GM12878 (cell line): ENCODE data around the gene BPGM. TPM values are rescaled to one million over a fixed set of nuclear protein-coding genes. Genes with fewer than 3 reads are reported as not detected.

Source experiments
- ATAC-seq: fragments of 200-7000 bp; cut with Tn5 transposase; 3 replicates; pipeline ENCODE4 v1.9.1; 2020; ENCODE audit warnings: mild to moderate bottlenecking, moderate library complexity
- BruUV-seq: library from RNA; stranded (reverse); fragments of 400-500 nt; replicated peaks from 2 replicates; lab custom pipeline; 2021; lab: Mats Ljungman, UMichigan
- CTCF ChIA-PET: fragments of 300-600 bp; sonication (Branson Sonifier 250); formaldehyde crosslinking; extraction: SDS; loops from one replicate; lab custom pipeline; 2021; ENCODE audit warnings: inconsistent platforms; lab: Yijun Ruan, JAX
- POLR2A ChIA-PET: fragments of 350-600 bp; formaldehyde crosslinking; extraction: SDS; loops from one replicate; lab custom pipeline; 2021; ENCODE audit warnings: inconsistent platforms; lab: Charles Lee
- RAD21 ChIA-PET: fragments of 300-600 bp; sonication (Branson Sonifier 250); formaldehyde crosslinking; loops from one replicate; lab custom pipeline; 2023; ENCODE audit warnings: antibody characterized with exemption; ENCODE audit not compliant: unreplicated experiment; lab: Charles Lee
- SMC1A ChIA-PET: fragments of 300-600 bp; sonication (Branson Sonifier 250); formaldehyde crosslinking; loops from one replicate; lab custom pipeline; 2023; ENCODE audit not compliant: unreplicated experiment, uncharacterized antibody; lab: Charles Lee
- DNase-seq: peaks from one replicate; pipeline ENCODE4 v3.0.0-alpha.2; 2011; ENCODE audit warnings: low read depth, low spot score
- FAIRE-seq: peaks from 3 replicates; lab custom pipeline; 2011; peaks lifted over from hg19 to GRCh38; lab: Jason Lieb, UNC
- H2AFZ ChIP-seq: 2 replicates; pipeline ENCODE4 v1.6.0; 2011; ENCODE audit warnings: low read depth, low read length, control low read depth; ENCODE audit not compliant: control insufficient read depth
- H3K27ac ChIP-seq: 2 replicates; pipeline ENCODE4 v1.5.1; 2011; ENCODE audit warnings: control low read depth; ENCODE audit not compliant: control insufficient read depth, insufficient read depth
- H3K27me3 ChIP-seq, 2 experiments: replicated peaks in 1 of 2; 2 replicates each; pipeline versions ENCODE4 v1.6.0 to v1.6.1; 2011; ENCODE audit warnings: low read length in 1 of 2; ENCODE audit not compliant: control insufficient read depth in 2 of 2, insufficient read depth in 2 of 2
- H3K36me3 ChIP-seq, 2 experiments: 2 replicates each; pipeline ENCODE4 v1.5.1; 2011; ENCODE audit warnings: low read length in 1 of 2; ENCODE audit not compliant: control insufficient read depth in 2 of 2, insufficient read depth in 2 of 2
- H3K4me1 ChIP-seq: 2 replicates; pipeline ENCODE4 v1.6.1; 2011; ENCODE audit warnings: mild to moderate bottlenecking, low read length, moderate library complexity, mixed read lengths; ENCODE audit not compliant: control insufficient read depth, insufficient read depth
- H3K4me2 ChIP-seq: 2 replicates; pipeline ENCODE4 v1.6.0; 2011; ENCODE audit warnings: control low read depth; ENCODE audit not compliant: control insufficient read depth, insufficient read depth
- H3K4me3 ChIP-seq: fragments of 200-600 bp; sonication (generic); 2 replicates; pipeline ENCODE4 v1.5.1; 2016
- H3K79me2 ChIP-seq: 2 replicates; pipeline ENCODE4 v1.6.0; 2011; ENCODE audit warnings: low read length; ENCODE audit not compliant: control insufficient read depth, insufficient read depth
- H3K9ac ChIP-seq: 2 replicates; pipeline ENCODE4 v1.8.0; 2011; ENCODE audit warnings: low read length, control low read depth, mixed read lengths; ENCODE audit not compliant: control insufficient read depth, insufficient read depth
- H3K9me3 ChIP-seq: replicated peaks from 3 replicates; pipeline ENCODE4 v1.5.1; 2011; ENCODE audit warnings: mild to moderate bottlenecking, low read length; ENCODE audit not compliant: control insufficient read depth, insufficient read depth
- H4K20me1 ChIP-seq: 2 replicates; pipeline ENCODE4 v1.6.0; 2011; ENCODE audit not compliant: control insufficient read depth, insufficient read depth
- CREB1 ChIP-seq: IDR thresholded peaks from 2 replicates; pipeline ENCODE4 v1.6.1; 2012; ENCODE audit warnings: low read depth, mild to moderate bottlenecking, inconsistent platforms
- HCFC1 ChIP-seq: fragments of 150-350 bp; IDR thresholded peaks from 2 replicates; pipeline ENCODE4 v1.6.1; 2014; ENCODE audit warnings: low read length
- RB1 ChIP-seq: fragments of 450-650 bp; formaldehyde crosslinking; IDR thresholded peaks from 2 replicates; pipeline ENCODE4 v1.6.1; 2017; ENCODE audit warnings: mild to moderate bottlenecking, borderline replicate concordance
- RCOR1 ChIP-seq: conservative IDR thresholded peaks from 2 replicates; pipeline ENCODE4 v1.6.1; 2012; ENCODE audit warnings: low read depth, low read length, improper control_type of control experiment
- SREBF1 ChIP-seq: IDR thresholded peaks from 2 replicates; pipeline ENCODE4 v1.6.1; 2012; ENCODE audit warnings: mild to moderate bottlenecking, low read length
- TAF1 ChIP-seq: IDR thresholded peaks from 2 replicates; pipeline ENCODE4 v1.6.1; 2011; ENCODE audit warnings: mild to moderate bottlenecking, low read depth, low read length, borderline replicate concordance
- TBL1XR1 ChIP-seq: IDR thresholded peaks from 2 replicates; pipeline ENCODE4 v1.6.1; 2012; ENCODE audit warnings: low read depth, low read length, improper control_type of control experiment
- ZNF24 ChIP-seq: fragments of 450-650 bp; IDR thresholded peaks from 2 replicates; pipeline ENCODE4 v1.6.1; 2017; ENCODE audit warnings: antibody characterized with exemption, mild to moderate bottlenecking
- WGBS: methylation state at CpG from one replicate; pipeline ENCODE4 v1.1.6; 2016; ENCODE audit warnings: low lambda C conversion rate; ENCODE audit not compliant: insufficient replicate concordance, insufficient coverage; ENCODE audit errors: missing lambda C conversion rate; 5-methylcytosine and 5-hydroxymethylcytosine counted together
- in situ Hi-C: fragments of 300-500 bp; cut with MboI; formaldehyde crosslinking; loops from 9 replicates; pipeline ENCODE4 v1.14.3; 2018; ENCODE audit warnings: mixed read lengths
- intact Hi-C: fragments of 100-400 bp; cut with micrococcal nuclease; formaldehyde crosslinking; loops from one replicate; pipeline ENCODE4 v1.14.2; 2022; ENCODE audit not compliant: unreplicated experiment
- polyA plus RNA-seq, 11 experiments: library from polyadenylated mRNA; depleted of rRNA in 4 of 11; unstranded in 6 of 11; stranded (reverse) in 5 of 11; fragments of >200 nt; fragmentation: Nextera tagmentation in 4 of 11; fragmentation: Illumina TruSeq in 1 of 11; extraction: Ambion mirVana in 4 of 11; extraction: Trizol in 1 of 11; gene quantifications; 1 replicate in 1 of 11; 2 replicates in 10 of 11; pipeline versions ENCODE4 v1.2.1 to v1.2.3, GENCODE V29; 2011 to 2016; ENCODE audit warnings: inconsistent platforms in 2 of 11, missing spikeins in 2 of 11, low read depth in 1 of 11
- total RNA-seq, 4 experiments: library from RNA; depleted of rRNA in 3 of 4; stranded (reverse); fragments of >200 nt in 3 of 4; fragmentation: Illumina TruSeq in 1 of 4; extraction: Trizol in 1 of 4; gene quantifications; 2 replicates each; pipeline versions ENCODE4 v1.2.1 to v1.2.3, GENCODE V29; 2013 to 2021
- TF ChIP-seq, protein P1 (sequence below): fragments of 450-650 bp; IDR thresholded peaks from 2 replicates; pipeline ENCODE4 v1.6.1; 2016; ENCODE audit warnings: mild to moderate bottlenecking

The BPGM gene
- total and polyA plus RNA-seq, 10 of the 15 experiments (the other 5 are each of a cell fraction or from before 2014, with no cell fraction given): 9.0 to 20.1 (median 15.2) TPM

DNA sequence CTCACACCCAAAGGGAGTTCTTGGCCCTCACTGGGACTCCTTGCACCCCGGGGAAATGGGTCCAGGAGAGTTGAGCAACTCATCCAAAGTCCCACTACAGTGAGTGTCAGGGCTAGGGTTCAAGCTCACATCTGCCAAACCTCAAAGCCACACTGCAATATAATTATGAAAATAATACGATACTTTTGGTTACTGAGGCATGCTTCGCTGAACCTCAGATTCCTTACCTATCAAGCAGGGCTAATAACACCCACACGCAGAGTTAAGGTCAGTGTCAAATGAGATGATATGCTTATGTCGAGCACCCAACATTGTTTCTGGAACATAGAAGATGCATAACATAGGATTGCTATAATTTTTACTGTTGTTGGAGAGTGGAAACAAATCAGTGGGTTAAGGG is 58.2 kb downstream of the BPGM start:
- FAIRE-seq (no peak), ATAC-seq (no peak), DNase-seq (no peak)
- H3K4me2 ChIP-seq: no peak overlapping the region
- no peak overlapping the region for H3K9ac ChIP-seq
- no peaks in the 10 kb centered on the region for H3K9me3 ChIP-seq
- no peaks in the 10 kb centered on the region for H3K79me2 ChIP-seq
- in situ Hi-C loops (loop anchor here (5.0 kb wide), 1 partner anchor 73 kb away; no protein-coding TSS in a partner anchor), intact Hi-C loops (loop anchor here (5.0 kb wide), 1 partner anchor 237 kb away; no protein-coding TSS in a partner anchor)
- no peaks in the 10 kb centered on the region for H4K20me1 ChIP-seq
- RAD21 ChIA-PET: no interaction called here
- BruUV-seq: no TSS peak
- no peak overlapping the region for H3K27ac ChIP-seq
- no peak overlapping the region for H2AFZ ChIP-seq
- no peak overlapping the region for H3K4me3 ChIP-seq
- 33% methylated on average over 5 of the region's 5 CpGs for WGBS
- CTCF ChIA-PET: interaction anchor here (1.7 kb wide), 1 partner anchor 238 kb away, joined by 5 read pairs; no protein-coding TSS in a partner anchor
- POLR2A ChIA-PET: no interaction called here
- SMC1A ChIA-PET: interaction anchor here (1.5 to 7.5 kb wide), 2 partner anchors 71 to 150 kb away, joined by 3 to 98 read pairs; no protein-coding TSS in a partner anchor
- no peaks in the 10 kb centered on the region for H3K4me1 ChIP-seq
- no peak for TF ChIP-seq CREB1
- TF ChIP-seq, protein P1, sequence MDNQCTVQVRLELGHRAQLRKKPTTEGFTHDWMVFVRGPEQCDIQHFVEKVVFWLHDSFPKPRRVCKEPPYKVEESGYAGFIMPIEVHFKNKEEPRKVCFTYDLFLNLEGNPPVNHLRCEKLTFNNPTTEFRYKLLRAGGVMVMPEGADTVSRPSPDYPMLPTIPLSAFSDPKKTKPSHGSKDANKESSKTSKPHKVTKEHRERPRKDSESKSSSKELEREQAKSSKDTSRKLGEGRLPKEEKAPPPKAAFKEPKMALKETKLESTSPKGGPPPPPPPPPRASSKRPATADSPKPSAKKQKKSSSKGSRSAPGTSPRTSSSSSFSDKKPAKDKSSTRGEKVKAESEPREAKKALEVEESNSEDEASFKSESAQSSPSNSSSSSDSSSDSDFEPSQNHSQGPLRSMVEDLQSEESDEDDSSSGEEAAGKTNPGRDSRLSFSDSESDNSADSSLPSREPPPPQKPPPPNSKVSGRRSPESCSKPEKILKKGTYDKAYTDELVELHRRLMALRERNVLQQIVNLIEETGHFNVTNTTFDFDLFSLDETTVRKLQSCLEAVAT: no peak
- no peak for TF ChIP-seq ZNF24
- no peak for TF ChIP-seq TBL1XR1
- no peak for TF ChIP-seq RB1
- H3K27me3 ChIP-seq: peaks cover 0 to 10% of the 10 kb centered on the region in 2 experiments; a peak in 3 of 4 replicates
- no peaks in the 10 kb centered on the region for H3K36me3 ChIP-seq

DNA sequence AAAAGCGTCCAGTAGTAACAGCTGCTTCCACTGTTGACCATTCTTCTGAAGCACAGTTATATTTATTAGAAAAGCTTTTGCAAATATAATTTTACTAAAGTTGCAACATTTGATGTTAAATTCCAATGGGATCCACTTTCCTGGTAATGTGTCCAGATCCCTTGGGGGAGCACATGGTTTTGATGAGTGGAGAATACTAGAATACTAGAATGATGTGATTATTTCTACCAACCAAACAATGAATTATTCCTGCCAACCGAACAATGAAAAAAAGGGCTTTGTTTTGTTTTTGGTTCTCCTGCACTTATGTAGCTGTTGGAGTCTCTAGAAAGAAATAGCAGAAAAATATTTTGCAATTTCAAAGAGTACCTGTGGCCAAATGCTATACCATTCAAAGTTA is 59.1 kb downstream of the BPGM start:
- Histone ChIP-seq H3K27ac (no peak overlapping the region), H3K4me2 (no peak overlapping the region), H3K4me3 (no peak overlapping the region), H4K20me1 (no peaks in the 10 kb centered on the region), H3K27me3 (peaks cover 0 to 10% of the 10 kb centered on the region in 2 experiments; a peak in 3 of 4 replicates), H3K4me1 (no peaks in the 10 kb centered on the region), H3K79me2 (no peaks in the 10 kb centered on the region), H3K9me3 (no peaks in the 10 kb centered on the region)
- ChIA-PET CTCF (interaction anchor here (1.4 to 1.7 kb wide), 2 partner anchors 16 to 237 kb away, joined by 4 to 5 read pairs; no protein-coding TSS in a partner anchor), RAD21 (interaction anchor here (0.7 kb wide), 1 partner anchor 98 kb away, joined by 3 read pairs; no protein-coding TSS in a partner anchor), POLR2A (no interaction called here), SMC1A (interaction anchor here (1.1 to 7.5 kb wide), 2 partner anchors 72 to 94 kb away, joined by 3 to 98 read pairs; no protein-coding TSS in a partner anchor)
- in situ Hi-C loops (no loop called here), intact Hi-C loops (no loop called here)
- DNase-seq (no peak), FAIRE-seq (no peak)
- no TSS peak for BruUV-seq
- 43% methylated on average over 2 of the region's 2 CpGs for WGBS
- TF ChIP-seq RCOR1: no peak
- no peak for TF ChIP-seq TAF1
- TF ChIP-seq SREBF1: no peak
- TF ChIP-seq CREB1: no peak
- no peak for TF ChIP-seq HCFC1
- TF ChIP-seq, all 136 proteins: peak for 0
- Histone ChIP-seq H2AFZ (no peak overlapping the region), H3K36me3 (no peaks in the 10 kb centered on the region), H3K9ac (no peak overlapping the region)
- ATAC-seq: no peak
